SH-SY5Y (cell line): ENCODE results near the gene SYS1.

ENCODE experiments used
- GATA2 ChIP-seq: IDR thresholded peaks from 2 replicates; pipeline ENCODE4 v1.6.1; 2011; ENCODE audit warnings: mild to moderate bottlenecking, low read depth, low read length
- GATA3 ChIP-seq: IDR thresholded peaks from 2 replicates; pipeline ENCODE4 v1.6.1; 2011; ENCODE audit warnings: low read depth, mild to moderate bottlenecking, low read length, moderate library complexity

The SYS1 gene

DNA sequence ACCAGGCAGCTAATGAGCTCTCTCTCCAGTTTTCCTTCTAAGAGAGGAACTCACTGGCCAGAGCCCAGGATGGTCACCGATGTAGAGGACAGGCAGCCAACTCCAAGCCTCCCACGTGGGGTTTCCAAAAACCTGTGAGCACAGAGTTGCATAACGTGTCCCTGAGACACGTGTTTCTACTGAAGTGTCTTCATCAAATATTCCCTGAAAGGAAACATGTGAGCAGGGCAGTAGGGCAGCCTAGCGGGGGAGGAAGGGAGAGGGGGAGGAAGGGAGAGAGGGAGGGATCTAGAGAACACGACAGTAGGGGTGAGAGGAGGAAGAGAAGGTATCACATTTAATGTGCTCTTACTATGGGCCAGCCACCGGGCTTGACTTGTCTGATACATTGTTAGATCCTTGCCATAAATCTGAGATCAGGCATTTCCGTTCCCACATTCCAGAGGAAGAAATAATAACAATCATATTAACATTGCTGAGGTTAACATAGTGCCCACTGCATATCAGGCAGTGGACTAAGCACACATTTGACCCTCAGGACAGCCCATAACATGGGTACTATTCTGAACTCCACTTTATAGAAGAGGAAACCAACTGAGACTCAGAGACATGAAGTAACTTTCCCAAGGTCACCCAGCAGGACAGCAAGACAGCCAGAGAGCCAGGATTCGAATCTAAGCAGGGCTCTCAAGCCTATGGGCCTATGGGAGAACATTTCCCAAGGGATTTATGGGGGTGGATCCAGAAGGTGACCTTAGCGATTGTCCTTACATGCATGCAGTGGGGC, 4.5 kb upstream of the SYS1 start:
- TF ChIP-seq GATA2 (no peak), GATA3 (no peak)

DNA sequence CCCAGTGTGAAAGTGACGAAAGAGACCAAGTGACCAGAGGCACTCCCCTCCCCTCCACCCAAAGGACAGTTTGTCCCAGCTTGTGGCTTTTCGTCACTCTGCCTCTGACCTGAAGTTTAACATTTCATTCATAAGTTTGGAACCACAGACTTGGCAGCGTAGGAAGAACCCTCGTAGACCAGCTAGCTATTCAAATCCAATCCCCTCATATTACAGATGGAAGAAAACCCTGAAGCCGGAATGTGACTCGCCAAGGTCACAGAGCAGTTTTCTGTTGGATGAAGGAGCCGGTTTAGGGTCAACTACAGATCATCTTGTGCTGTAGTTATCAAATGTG, 3.9 kb upstream of the SYS1 start:
- no peak for TF ChIP-seq GATA3
- TF ChIP-seq GATA2: no peak

DNA sequence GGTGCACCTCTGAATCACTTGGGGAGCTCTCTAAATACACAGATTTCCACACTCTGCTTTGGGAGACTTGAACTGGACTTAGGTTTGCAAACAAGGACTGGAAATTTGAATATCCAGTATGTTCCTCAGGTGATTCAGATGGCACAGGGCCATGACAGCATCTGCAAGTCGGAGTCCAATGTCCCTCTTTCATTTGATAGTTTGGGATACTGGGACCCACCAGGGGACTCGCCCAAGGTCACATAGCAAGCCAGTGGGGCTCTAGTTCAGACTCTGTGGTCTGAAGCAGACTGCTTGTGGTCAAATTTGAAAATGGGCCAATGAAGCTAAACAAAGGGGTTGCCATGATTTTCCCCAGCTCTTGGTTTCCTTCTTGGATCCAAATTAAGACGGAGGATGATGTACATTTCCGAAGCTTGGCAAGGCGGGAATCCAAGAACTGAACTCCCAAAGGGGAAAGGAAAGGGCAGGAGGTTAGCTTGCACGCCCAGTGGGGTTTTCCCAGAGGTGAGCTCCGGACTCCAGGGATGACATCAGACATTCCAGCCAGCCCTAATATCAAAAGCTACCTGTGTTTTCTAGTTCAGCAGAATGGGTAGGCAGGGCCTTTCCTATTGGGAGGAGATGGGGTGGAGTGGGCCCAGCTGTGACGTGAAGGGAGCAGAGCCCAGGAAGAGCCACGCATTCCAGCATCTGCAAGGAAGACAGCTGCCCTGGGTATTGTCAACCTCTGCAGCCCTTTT, 3.4 kb upstream of the SYS1 start:
- TF ChIP-seq GATA3: no peak
- no peak for TF ChIP-seq GATA2

DNA sequence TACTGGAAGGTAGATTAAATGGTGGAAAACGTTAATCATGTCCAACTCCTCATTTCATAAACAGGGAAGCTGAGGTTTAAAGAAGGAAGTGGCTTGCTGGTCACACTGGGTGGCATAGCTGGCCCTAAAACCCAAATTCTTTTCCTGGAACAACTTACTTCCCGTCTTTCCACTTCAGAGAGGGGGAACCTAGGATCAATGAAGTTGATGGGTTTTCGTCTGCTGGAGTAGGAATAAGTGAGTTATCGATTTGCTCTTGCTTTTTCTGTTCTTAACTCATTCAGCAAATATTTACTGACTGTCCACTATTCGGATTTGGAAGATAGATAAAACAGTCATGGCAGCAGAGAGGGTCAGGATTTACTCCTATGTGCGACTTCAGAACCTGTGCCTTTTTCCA, 1.2 kb upstream of the SYS1 start:
- TF ChIP-seq GATA3: no peak
- no peak for TF ChIP-seq GATA2

DNA sequence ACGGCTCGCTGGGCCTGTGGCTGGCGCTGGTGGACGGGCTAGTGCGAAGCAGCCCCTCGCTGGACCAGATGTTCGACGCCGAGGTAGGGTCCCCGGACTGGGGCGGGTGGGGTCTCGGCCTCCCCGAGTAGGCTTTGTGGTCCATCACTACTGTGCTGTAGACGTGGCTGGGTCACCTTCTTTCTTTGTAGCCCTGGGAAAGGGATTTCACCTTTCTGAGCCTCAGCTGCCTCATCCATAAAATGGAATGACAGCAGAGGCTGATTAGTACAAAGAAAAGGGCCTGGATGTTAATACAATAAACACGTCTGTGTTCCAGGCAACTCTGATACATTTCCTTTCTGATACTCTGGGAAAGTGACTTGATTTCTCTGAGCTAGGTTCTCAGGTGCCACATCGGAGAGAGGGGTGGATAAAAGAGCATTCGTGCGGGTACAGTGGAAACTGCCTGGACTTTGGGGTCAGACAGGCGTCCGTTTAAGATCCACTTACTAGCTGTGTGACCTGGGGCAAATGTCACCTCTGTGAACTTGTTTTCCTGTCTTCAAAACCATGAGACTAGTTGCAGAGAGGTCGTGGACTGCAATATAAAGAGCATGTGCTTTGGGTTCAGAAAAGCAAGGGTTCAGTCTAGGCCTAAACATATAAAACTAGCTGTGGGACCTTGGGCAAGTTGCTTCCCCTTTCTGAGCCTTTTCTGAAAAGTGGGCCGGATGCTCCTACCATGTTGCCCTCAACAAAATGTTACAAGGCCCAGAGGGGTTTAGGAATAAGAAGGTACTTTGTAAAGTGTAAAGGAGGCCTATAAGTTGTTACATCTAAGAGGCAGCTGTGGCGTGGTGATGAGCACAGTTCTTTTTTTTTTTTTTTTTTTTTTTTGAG, 896 bp downstream of the SYS1 start:
- no peak for TF ChIP-seq GATA3
- TF ChIP-seq GATA2: no peak

DNA sequence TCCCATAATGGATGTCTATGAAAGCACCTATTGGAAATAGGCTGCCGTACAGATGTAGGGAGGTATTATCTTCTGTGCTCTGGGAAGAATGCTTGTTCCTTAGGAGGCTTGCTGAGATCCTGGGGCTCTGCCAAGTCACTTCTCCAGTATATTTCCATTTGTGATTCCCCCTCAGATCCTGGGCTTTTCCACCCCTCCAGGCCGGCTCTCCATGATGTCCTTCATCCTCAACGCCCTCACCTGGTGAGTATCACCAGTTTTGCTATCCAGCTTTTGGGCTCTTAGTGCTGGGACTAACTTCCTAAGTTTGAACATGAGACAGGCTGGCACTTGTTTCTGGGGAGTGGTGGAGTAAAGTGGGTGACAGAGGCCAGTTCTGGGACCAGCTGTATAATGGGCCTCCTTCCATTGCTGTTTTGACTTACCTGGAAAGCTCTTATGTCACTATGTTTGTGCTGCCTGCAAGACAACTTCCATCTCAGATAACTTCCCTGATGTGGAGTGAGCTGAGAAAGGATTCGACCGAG, 2.6 kb downstream of the SYS1 start:
- TF ChIP-seq GATA3 (no peak), GATA2 (no peak)

DNA sequence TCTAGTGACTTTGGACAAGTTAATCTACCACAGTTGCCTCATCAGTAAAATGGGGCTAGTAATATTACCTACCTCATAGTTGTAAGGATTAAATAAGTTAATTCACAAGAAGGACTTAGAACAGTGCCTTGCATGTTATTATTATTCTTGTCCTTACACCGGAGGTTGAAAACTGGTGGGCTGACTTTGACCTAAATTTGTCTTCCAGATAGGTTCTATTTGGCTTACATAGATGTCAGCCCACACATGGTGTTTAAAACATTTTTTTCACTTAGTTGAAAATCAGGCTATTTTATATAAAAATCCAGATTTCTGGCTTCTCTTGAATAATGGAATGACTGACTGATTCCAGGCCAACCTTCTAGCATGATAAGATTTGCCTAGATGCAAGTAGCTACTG, 3.2 kb downstream of the SYS1 start:
- no peak for TF ChIP-seq GATA3
- TF ChIP-seq GATA2: no peak

DNA sequence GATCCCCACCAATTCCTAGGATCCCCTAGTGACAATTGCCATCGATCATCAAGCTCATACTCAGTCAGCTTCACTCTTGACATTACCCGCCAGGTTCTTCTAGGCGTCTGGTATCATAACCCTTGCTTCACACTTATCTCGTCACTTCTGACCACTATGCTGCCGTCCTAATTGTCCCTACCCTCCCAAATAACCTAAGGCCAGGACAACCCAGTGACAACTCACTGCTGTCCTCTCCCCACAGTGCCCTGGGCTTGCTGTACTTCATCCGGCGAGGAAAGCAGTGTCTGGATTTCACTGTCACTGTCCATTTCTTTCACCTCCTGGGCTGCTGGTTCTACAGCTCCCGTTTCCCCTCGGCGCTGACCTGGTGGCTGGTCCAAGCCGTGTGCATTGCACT, 3.7 kb downstream of the SYS1 start:
- TF ChIP-seq GATA3 (no peak), GATA2 (no peak)

DNA sequence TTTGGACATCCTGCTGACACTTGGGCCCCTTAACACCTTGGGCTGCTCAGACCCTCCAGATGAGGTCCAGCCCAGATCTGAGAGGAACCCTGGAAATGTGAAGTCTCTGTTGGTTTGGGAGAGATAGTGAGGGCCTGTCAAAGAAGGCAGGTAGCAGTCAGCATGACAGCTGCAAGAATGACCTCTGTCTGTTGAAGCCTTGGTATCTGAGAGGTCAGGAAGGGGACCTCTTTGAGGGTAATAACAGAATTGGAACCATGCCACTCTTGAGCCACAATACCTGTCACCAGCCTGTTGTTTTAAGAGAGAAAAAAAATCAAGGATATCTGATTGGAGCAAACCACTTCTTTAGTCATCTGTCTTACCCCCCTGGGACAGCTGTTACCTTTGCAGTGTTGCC, 4.2 kb downstream of the SYS1 start:
- TF ChIP-seq GATA2 (no peak), GATA3 (no peak)

DNA sequence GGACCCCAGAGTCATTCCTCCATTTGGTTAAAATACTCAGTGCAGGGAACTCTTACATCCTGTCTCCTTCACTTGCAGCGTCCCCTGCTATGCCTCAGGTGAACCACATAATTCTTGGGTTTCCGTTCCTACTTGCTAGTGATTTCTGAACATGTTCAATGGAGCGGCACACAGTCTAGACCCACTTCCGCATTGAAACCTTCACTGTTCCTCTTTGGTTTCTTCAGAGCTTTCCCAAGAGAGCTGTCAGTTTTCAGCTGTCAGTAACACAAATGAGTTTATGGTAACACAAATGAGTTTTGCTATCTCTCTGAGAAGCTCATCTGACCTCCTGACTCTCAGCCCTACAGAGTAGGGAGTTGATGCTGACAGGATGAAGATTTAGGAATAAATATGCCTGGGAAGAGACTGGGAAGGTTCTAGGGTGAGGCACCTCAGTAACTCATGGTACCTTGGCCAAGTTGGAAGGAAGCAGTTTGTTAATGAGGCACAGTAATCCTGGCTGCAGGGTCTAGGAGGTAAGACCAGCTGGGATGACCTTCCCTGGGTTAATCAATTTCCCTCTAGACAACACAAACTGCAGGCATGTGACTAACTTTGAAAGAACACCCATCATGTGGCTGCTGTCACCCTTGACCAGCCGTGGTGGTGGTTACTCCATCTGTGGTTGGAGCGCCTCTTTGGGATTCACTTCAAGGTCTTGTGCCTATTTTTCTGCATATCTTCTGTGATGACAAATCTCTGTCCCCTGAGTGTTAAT, 5.4 kb downstream of the SYS1 start:
- TF ChIP-seq GATA2 (no peak), GATA3 (no peak)

DNA sequence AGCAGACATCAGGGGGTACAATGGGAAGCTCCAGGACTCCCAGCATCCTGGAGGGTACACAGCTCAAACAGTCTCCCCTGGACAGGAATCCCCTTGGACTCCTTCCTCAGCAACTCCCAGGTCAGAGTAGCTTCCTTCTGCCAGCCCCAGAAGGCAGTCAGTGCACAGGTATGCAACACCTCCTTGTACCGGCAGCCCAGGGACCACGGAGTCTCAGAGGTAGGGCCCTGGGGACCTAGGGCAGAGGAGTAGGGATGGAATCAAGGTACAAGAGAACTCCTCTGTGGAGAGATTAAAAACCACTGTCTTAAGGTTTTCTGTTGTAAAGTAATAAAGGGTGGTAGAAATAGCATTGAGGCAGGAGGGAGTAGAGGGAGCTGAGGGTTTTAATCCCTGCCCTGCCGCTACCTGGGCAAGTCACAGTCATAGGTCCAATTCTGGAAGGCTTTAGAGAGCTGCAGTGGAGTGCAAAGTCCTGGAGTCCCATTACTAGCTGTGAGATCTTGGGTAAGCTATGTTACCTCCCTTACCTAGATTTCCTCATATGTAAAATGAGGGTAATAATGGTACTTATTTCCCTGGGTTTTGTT, 7.7 kb downstream of the SYS1 start:
- TF ChIP-seq GATA2 (no peak), GATA3 (no peak)

DNA sequence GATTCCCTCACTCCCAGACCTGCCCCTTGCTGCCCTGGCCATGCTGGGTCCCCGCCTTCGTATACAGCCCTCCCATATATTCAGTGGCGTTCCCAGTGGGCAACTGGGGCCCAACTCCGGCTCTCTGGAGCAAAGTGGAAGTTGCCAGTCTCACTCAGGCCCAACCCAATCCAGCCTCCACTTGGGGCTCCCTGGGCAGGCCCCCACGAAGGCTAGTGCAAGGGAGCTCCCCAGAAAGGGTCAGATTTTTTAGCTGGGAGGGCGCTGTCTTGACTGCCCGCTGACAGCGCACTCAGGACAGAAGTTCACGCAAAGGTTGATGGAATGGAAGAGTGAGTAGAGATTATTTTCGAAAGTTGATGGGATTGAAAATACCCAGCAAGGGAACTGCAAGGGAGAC, 9.3 kb downstream of the SYS1 start:
- TF ChIP-seq GATA2 (no peak), GATA3 (no peak)

DNA sequence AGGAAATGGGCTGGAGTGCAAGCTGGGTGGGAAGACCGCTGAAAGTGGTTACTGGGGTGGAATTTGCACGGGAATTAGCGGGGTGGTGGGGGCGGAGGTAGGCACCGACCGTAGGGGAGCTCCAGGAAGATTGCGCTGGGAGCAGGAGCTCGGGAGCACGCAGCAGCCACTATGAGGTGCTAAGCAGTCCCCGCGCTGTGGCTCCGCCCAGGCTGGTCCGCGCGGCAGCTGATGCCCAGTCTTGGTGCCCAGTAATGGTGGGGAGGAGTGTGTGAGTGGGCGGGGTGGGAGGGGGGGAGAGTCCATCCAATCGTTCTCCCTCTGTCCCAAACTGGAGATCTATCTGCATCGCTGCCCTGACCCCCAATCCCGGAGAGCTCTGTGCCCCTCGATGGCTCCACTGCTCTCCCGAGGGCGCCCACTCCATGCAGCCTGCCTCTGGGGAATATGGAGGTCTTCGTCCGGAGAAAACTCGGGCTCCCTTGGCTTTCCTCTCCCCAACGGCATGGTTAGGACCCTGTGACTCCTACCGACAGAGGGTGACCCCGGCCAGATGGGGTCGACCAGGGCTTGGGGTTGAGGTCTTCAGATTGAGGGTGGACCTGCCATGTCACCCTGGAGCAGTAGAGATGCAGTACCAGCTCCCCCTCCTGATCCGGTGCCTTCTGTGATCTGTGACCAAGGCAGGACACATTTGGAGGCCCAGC, 9.8 kb downstream of the SYS1 start:
- no peak for TF ChIP-seq GATA3
- no peak for TF ChIP-seq GATA2
